ENCODE results near the gene NSL1. TPM values are rescaled to one million over a fixed set of nuclear protein-coding genes. Genes with fewer than 3 reads are reported as not detected.

NSL1 gene
- total RNA-seq, 1 experiment from 2014 or later = 36.4 TPM

GRCh38 chr1:212785871-212786270 is 5.7 kb downstream of the NSL1 start (continued):
- no peak for TF ChIP-seq EZH2phosphoT487 (IDR thresholded peaks at IDR 0.05; ENCODE audit: borderline replicate concordance)
- no peak for TF ChIP-seq ZBTB33 (IDR thresholded peaks at IDR 0.05; ENCODE audit: extremely low read depth, insufficient replicate concordance, low read length)

DNA sequence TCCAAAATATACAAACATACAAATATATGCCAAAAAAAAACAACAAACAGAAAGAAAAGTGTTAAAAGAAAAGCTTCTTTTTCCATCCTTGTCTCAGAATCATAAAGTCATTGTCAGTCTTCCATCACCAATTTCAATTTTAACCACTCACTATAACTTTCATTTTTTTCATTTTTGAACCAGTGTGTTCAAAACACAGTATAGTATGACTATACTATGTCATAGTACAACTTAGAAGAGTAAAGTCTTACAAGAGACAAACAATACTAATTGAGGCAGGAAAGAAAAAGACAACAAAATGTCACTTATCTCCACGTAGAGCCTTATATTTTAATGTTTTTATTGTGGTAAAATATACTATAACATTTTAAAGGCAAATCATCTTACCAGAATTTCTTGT is 7.6 kb downstream of the NSL1 start:
- ChIA-PET RAD21 (ENCODE audit: low non-redundant PET in 1 of 2, low total read pairs in 2 of 2, uncharacterized antibody in 2 of 2, unreplicated experiment in 2 of 2) (no interaction called here), POLR2A (no interaction called here), CTCF (no interaction called here)
- H3K9me2 ChIP-seq (ENCODE audit: insufficient read depth) = no peaks in the 10 kb centered on the region
- H3K79me2 ChIP-seq (ENCODE audit: insufficient read depth, low read length) = peaks cover 17% of the 10 kb centered on the region
- no TSS peak for BruUV-seq (replicated peaks)
- ATAC-seq = no peak
- no peaks in the 10 kb centered on the region for H3K9me3 ChIP-seq (ENCODE audit: control insufficient read depth in 1 of 2, insufficient read depth in 1 of 2, low read depth in 1 of 2, low read length in 2 of 2)
- no peaks in the 10 kb centered on the region for H3K4me1 ChIP-seq (ENCODE audit: control insufficient read depth in 1 of 2, insufficient read depth in 2 of 2, low read length in 2 of 2)
- no peak overlapping the region for H3K4me2 ChIP-seq (ENCODE audit: low read length)
- H3K4me3 ChIP-seq (replicated peaks in 1 of 2; ENCODE audit: low read depth in 1 of 2, low read length in 2 of 2) = no peak overlapping the region
- H4K20me1 ChIP-seq (ENCODE audit: insufficient read depth) = no peaks in the 10 kb centered on the region
- TF ChIP-seq SIN3A (IDR thresholded peaks at IDR 0.05; ENCODE audit: low read depth) = no peak
- no peak for TF ChIP-seq TCF7L2 (IDR thresholded peaks at IDR 0.05; ENCODE audit: borderline replicate concordance, extremely low read depth, insufficient read depth, insufficient read length)
- TF ChIP-seq CEBPB (IDR thresholded peaks at IDR 0.05; ENCODE audit: low read depth) = no peak
- TF ChIP-seq SP1 (IDR thresholded peaks at IDR 0.05; ENCODE audit: low read depth) = no peak
- no peak for TF ChIP-seq FOSL1 (IDR thresholded peaks at IDR 0.05; ENCODE audit: low read depth)
- TF ChIP-seq MAX (IDR thresholded peaks at IDR 0.05) = no peak
- no peak for TF ChIP-seq SRF (IDR thresholded peaks at IDR 0.05; ENCODE audit: low read depth)
- no peak for TF ChIP-seq ZFX (IDR thresholded peaks at IDR 0.05)
- TF ChIP-seq ELF1 (IDR thresholded peaks at IDR 0.05; ENCODE audit: borderline replicate concordance, low read depth) = no peak
- H3K27me3 ChIP-seq (ENCODE audit: insufficient read depth, low read length) = no peaks in the 10 kb centered on the region
- H3K9ac ChIP-seq (ENCODE audit: low read length) = no peak overlapping the region
- intact Hi-C loops (cut with micrococcal nuclease) = loop anchor here (2.0 to 10.0 kb wide), 4 partner anchors 177 to 1102 kb away; partner anchors contain the start of gene ATF3
- H2AFZ ChIP-seq (ENCODE audit: low read depth, low read length, poor library complexity, severe bottlenecking) = no peak overlapping the region
- no peak for DNase-seq (ENCODE audit: low read depth, low spot score)
- no peak overlapping the region for H3K27ac ChIP-seq (ENCODE audit: low read depth, low read length)
- peaks cover 10 to 22% of the 10 kb centered on the region in 2 experiments for H3K36me3 ChIP-seq (ENCODE audit: control insufficient read depth in 1 of 2, insufficient read depth in 2 of 2, low read length in 2 of 2)
